Forelimb muscle (tissue), 1 donor: ENCODE results near the gene SH3PXD2A. TPM values are rescaled to one million over a fixed set of nuclear protein-coding genes. Genes with fewer than 3 reads are reported as not detected.

ENCODE experiments used
- DNase-seq: peaks from one replicate; pipeline ENCODE4 v3.0.0-alpha.2; 2013; ENCODE audit warnings: low read depth
- polyA plus RNA-seq: library from polyadenylated mRNA; unstranded; fragments of 120-200 nt; gene quantifications from one replicate; pipeline ENCODE4 v1.2.1, GENCODE V29; 2013; ENCODE audit not compliant: insufficient read length

Gene SH3PXD2A
- polyA plus RNA-seq, 1 donor = 72.7 TPM

DNA sequence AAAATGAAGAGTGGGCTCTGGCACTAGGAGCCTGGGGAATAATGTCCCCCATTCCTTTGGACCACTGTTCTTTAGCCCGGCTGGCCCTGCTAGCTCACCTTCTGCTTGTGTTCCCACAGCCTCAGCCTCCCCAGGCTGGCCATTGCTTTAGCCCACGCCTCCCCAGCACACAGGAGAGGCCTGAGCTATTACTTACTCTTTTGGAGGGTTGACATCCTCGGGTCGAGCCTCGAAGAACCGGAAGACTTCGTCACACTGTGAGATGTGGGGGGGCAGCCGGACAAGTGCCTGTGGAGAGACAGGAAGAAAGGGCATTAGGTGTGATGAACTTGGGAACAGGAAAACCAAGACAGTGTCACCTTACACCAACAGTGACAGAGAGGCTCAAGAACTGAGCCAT, 131.3 kb downstream of the SH3PXD2A start:
- no peak for DNase-seq

DNA sequence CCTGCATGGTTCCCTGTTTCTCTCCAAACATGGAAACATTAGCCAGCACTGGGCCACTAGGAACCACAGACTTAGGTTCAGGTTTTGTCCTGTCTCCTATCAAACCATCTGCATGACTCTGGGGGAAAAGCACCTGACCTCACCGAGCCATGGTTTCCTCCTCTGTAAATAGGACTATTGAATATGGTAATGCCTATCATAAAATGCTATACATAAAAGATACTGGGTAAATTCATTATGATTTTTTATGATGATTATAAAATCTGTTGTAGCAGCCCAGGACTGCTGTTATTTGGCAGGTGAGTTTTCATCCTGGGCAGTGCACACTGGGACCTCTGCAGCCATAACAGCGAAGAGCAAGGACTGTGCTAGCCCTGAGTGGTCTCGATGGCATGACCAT, 131.8 kb downstream of the SH3PXD2A start:
- no peak for DNase-seq

DNA sequence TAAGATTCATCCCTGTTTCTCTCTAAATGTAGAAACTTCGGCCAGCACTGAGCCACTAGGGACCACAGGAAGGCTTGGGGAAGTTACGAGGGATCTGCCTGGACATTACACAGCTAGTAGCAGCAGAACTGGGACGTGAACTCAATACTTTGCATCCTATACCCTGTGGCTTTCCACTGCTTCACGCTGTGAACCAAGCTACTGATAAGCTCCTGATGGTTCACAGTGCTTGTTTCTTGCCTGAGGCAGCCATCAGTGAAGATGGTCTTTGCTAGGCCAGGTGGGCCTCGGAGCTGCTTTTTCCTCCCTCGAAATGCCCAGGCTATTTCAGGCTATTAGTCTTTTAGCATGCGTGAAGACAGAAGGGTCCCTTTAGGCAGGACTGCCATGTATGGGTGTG, 132.7 kb downstream of the SH3PXD2A start:
- DNase-seq = no peak

DNA sequence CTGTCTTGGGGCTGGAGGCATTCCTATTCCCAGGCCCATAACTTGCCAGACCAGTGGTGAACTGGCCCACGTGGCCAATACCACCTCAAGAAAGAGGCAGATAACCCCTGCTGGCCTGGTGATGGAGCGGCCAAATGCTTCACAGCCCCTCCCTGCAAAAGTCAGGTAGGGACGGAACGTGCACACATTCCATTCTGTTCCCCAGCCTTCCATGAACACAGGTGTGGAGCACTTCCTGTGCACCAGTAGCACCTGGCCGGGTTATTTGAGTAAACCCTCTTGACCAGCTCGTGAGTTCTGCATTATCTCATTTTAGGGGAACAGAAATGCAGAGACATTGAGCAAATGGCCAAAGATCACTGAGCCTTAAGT, 134.4 kb downstream of the SH3PXD2A start:
- DNase-seq = no peak

DNA sequence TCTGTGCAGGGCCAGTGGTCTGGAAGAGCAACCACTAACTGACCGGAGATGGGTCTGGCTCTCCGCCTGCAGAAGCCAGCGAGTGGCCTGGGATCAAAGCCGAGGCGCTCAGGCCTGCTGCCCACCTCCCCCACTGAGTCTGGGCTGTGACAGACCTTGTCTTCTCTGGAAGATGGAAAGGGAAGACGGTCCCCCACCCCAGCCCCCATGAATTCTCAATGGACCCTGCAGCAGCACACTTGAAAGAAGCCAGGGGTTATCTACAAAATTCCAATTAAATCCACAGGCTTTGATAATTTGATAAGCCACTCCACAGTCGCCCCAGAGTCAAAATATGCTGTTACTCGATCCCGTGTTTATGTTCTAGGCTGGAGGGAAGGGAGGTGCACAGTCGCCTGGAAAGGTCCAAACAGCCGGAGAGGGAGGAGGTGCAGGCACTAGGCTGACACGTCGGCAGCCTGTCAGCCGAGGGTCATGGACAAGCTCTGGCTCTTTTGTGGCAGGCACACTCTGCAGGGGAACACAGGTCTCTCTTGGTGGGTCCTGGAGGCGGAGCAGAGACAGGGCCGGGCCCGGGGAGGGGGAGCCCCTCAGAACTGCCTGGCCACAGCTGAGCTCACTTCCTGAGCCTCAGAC, 134.9 kb downstream of the SH3PXD2A start:
- DNase-seq = no peak

DNA sequence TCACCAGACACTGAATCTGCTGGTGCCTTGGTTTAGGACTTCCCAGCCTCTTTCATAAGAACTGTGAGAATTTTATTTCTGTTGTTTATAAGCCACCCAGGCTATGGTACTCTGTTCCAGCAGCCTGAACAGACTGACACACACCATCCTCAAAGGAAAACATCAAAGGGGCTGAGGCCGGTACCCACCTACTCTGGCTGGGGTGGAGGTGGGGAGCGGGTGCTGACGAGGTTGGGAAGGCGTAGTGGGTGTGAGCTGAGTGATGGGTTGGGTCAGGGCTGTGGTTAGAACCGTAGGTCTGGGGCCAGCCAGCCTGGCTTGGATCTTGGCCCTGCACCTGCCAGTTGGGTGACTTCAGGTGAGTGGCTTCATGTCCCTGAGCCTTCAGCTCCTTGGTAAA, 136.3 kb downstream of the SH3PXD2A start:
- DNase-seq = no peak

DNA sequence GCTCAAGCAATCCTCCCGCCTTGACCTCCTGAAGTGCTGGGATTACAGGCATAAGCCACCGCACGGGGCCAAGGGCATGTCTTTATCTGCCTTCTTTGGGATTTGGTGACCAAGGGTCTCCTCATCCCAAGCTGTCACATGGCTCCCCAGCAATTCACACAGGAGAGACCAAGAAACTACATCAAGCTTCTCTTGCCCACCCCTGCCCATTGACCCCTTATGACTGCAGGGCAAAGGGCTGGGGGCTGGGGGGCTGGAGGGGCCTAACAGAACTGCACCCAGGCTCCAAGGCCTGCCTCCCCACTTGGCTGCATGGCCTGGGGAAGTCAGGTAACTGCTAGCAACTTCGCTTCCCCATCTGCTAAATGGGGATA, 137.1 kb downstream of the SH3PXD2A start:
- no peak for DNase-seq

DNA sequence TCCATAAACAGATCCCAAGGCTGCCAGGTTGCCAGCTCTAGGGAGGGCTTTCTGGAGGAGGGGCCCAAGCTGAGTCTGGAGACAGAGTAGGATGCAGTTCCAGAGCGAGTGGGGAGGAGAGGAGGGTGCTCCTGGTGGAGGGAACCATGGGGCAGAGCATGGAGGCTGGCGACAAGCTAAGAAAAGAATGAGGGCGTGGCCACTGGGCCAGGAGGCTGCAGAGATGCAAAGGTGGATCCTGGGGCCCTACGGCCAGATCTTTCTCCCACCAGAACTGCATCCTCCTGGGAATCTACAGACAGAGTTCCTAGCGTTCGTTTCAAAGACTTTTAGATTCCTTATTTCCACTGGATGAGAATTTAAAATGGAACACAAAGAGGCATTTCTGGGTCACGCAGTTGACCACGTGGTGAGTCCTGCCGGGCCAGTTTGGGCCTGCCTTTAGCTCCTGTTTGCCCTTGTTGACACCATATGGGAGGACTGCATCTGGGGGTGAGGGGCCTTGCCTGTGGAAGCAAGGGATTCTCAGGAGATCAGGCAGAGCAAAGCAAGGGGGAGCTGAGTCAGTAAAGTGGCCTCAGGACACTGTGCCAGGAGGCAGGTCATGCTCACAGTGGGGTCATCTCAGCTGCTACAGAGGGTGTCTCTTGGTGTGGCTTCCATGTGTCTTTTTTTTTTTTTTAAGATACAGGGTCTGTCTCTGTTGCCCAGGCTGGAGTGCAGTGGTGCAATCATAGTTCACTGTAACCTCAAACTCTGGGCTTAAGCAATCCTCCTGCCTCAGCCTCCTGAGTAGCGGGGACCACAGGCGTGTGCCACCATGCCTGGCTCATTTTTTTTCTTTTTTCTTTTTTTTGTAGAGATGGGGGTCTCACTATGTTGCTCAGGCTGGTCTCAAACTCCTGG, 137.8 kb downstream of the SH3PXD2A start:
- no peak for DNase-seq

DNA sequence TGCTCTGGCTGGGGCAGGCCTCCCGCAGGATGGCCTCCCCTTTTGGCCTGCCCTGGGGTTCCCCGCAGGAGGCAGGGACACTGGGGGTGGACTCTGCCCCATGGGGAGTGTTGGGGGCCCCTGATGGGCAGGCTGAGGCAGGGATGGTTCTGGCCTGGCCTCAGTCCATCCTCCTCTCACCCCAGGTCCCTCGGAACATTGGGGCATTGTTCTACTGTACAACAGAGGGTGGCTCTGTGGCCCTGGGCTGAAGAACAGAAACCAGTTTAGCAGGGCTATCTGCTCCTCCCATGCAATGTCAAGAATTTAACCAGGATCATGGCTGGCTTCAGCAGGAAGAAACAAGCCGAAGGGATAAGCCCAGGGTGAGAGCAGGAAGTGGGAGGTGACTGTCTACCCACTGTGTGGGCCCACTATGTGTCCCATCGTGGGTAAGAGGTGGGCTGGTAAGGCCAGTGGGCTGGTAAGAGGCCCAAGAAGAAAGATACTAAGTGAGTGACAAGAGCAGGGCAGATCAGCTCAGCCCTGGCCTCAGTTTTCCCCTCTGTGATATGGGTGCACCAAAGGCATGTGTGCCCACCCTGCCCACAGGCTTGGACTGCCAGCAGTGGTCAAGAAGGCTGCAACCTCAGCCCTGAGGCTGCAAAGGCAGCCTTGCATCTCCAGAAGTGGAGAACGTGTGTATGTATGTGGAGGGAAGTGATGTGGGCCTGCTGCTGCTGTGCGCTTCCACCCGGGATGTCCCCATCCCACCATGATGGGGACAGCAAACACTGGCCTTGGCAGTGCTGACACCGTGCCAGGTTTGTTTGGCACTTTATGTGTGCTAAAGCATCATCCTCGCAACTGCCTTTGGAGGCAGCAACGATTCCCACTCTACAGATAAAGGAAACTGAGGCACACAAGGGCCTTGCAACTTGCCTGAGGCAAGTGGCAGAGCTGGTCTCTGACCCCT, 138.9 kb downstream of the SH3PXD2A start:
- no peak for DNase-seq

DNA sequence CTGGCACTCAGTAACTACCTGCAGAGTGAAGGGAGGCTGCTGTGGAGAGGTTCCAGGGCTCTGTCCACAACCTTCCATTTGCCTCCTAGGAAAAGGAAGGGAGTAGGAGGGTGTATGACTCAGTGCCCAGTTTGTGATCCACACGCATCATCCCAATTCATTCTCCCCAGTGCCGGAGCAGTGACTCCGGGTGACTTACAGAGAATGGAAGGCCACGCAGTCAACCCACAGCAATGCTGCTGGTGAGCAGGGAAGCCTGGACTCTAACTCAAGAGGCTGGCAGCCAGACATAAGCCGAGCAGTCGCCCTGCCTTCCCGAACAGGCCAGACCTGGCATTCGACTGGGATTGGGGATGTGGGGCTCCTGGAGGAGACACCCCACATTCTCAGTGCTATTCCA, 139.9 kb downstream of the SH3PXD2A start:
- DNase-seq = no peak

DNA sequence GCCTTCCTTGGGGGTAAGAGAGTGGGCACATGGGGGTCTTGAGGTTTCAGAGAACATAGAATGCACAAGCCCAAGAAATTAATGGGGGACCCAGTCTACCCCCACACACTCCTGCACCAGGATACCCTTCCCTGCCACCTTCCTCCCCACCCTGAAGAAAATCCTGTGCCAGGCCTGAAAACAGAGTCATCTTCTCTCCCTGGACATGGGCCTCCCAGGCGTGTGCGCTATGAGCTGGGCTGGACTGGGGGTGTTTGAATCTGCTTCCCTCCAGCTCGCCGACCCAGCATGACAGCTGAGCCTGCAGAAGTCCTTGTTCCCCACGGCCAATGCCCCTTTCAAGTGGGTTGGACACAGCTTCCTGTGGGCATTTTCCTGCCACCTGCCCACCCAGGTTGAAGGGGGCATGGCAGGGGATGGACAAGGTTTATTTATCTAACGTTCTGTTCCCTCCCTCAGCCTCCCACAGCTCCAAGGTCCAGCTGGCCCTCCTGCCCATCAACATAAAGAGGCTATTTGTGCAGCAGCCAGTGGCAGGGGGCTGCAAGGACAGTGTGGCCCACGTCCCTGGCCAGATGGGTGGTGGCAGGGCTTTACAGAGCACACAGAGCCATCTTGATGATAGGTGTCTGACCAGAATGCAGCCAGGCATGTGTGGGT, 141.0 kb downstream of the SH3PXD2A start:
- no peak for DNase-seq

DNA sequence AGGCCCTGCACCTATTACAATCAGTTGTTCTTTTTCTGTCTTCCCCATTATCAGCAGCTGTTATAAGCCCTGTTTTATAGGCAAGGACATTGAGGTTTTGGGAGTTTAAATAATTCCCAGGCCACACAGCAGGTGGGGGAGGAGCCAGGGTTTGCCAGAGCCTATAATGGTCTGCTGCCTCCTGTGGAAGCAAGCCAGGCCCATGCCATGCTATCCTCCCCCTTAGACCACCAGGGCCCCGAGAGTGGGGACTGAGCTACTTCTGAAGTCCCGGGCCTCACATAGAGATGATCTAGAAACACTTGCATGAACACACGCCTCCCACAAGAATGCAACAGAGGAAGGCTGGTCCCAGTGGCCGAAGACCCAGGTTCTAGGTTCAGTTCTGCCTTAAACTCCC, 141.7 kb downstream of the SH3PXD2A start:
- no peak for DNase-seq

DNA sequence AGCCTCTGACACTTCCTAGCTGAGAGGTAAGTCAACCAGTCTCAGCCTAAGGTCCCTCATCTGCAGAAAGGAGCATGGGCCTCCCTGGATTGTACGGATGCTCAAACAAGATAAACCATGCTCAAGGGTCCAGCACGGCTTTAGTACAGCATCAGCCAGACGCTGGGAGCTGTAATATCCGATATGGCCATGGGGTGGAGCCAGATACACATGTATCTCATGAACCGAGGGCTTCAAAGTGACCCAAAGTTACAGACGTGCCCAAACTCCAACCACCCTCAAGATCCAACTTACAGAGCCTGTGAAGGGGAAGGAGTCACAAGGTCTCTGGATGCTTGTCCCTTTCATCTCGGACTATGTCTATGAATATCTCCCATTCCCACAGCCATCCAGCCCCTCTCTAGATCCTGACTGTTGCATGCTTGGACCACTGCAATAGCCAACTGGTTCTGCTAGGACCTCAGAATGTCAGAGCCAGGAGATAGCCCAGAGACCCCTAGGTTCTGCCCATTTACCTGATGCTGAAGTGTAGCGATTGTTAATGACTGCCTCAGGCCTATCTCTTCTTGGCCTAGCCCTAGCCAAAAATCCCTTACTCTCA, 142.4 kb downstream of the SH3PXD2A start:
- DNase-seq = peak; percentile 62

DNA sequence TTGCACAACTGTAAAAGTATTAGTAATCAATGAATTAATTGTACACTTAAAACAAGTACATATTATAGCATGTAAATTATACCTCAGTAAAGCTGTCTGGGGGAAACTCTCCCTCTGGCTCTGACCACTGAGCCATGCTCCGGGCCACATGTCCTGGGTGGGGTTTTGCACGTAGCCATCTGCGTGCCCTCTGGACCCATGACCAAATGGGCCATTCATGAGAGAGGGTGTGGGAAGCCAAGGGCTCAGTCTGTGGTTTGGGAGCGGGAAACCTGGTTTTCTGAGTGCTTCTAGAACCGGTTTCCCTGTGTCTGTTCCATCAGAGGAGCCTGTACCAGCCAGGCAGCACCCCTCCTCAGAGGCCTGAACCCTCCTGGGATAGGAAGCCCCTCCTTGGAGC, 143.2 kb downstream of the SH3PXD2A start:
- DNase-seq = no peak

DNA sequence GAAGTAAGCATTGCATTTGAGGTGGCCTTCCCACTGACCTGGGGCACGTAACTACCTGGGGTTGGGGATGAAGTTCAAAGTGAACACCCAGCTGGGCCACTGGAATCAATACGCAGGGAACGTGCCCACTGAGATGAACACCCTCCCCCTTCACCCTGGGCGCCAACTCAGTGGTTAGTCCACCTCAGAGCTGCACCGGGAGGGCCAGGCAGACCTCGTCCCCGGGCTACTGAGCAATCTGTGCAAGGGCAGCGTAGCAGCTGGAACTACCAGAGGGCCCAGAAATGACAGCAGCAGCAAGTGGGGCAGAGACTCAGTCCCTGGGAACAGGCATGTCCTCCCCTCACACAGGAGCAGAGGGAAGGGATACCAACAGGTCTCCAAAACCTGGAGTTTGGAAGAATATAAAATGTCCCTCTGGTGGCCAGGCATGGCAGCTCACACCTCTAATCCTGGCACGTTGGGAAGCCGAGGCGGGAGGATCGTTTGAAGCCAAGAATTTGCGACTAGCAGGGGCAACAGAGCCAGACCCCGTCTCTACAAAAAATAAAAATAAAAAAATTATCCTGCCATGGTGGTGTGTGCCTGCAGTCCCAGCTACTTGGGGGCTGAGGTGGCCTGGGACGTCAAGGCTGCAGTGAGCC, 143.9 kb downstream of the SH3PXD2A start:
- no peak for DNase-seq

DNA sequence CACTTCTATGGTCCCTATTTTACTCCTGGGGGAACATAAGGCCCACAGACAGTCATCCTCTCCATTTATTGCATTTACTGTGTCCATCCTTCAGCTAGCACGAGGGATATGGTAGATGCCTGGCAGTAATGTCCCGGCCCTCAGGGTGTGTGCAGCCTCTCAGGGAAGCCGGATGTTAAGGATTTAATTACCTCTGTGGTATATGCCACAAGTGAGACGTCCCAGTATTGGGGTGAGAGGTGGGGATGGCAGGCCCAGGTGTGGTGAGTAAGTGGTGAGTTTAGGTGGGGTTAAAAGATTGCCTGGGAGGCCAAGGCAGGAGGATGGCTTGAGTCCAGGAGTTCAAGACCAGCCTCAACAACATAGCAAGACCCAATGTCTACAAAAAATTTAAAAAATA, 144.9 kb downstream of the SH3PXD2A start:
- DNase-seq = no peak

DNA sequence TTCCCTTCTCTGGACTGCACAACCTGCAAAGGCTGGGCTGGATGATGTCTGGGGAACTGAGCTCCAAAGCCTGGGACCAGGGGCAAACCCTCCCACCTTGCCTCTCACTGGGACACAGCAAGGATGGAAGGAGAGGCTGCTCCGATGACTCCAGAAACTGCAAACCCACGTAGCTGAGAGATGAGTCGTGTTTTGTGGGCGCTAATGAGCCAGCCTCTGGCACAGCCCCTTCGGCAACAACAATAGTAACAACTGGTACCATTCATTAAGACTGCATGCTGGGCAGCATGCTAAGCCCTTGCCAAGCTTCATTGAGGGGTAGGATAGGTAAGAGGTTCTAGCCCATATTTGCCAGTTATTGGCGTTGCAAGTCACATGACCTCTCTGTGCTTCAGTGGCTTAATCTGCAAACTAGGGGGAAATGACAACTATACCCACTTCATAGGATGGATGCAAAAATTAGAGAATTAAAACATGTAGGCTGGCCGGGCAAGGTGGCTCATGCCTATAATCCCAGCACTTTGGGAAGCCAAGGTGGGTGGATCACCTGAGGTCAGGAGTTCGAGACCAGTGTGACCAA, 145.9 kb downstream of the SH3PXD2A start:
- no peak for DNase-seq

DNA sequence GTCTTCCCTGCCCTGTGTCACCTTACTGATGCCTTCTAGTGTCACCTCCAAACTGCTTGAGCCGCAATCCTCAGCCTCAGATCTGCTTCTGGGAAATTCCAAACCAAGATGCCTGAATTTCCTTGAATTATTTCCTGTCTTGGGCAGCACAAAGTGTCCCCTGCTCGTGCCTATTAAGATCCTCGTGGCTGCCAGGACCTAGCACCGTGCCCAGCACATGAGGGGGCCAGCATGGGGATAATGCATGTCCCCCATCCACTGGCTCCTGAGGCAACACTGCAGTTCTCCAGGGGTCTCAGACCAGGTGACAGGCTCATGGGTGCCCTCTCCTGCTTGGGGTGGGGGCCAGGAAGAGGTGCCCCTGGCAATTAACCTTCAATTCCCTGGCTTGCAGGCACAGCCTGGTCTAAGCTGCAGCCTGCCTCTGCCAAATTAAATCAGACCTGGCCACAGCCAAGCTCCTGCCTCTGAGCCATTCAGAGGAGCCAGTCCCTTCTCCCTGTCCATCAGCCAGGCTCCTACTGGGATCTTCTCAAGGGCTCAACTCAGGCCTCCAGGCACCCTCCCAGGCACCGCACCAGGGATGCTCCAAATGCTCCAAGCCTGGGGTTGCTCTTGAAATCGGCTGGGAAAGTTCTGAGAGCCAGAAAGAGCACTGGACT, 146.6 kb downstream of the SH3PXD2A start:
- no peak for DNase-seq

DNA sequence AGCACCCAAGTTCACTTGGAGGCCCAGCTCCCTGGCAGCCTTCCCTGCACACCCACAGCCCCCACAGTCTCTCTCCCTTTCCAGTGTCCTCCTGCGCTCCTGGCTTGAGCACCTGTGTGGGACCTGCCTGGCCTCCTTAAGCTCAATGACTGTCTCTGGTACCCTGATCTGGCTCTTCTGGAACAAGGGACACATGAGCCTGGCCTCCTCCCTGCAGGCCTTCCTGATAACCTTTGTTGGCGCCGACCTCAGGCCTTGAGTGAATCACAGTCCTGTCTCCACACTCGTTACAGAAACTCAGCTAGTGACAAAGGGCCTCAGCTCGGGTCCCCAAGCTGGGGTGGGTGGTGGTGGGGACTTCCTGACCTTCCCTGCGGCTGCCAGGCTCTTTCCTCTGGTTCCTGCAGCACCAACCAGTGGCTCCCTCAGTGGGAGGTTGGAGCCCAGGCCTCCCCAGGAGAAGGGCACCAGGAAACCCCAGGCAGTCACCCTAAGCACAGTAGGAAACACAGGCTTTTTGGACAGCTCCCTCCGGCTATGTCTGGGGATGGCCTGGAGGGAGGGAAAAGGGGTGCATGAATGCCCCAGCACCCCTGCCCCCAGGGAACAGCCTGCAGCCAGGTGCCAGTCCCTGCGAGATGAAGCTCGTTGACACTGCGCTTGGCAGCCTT, 147.3 kb downstream of the SH3PXD2A start:
- no peak for DNase-seq
